GM19099 (cell line): ENCODE results near the gene KIRREL3.

Experiments used
- POLR2A ChIP-seq: IDR thresholded peaks from 3 replicates; pipeline ENCODE4 v1.6.1; 2011; ENCODE audit warnings: low read depth; ENCODE audit not compliant: insufficient read length; ENCODE audit errors: extremely low read depth

The KIRREL3 gene

GRCh38 chr11:126723665-126724045 is 276.9 kb downstream of the KIRREL3 start:
- no peak for TF ChIP-seq POLR2A

DNA sequence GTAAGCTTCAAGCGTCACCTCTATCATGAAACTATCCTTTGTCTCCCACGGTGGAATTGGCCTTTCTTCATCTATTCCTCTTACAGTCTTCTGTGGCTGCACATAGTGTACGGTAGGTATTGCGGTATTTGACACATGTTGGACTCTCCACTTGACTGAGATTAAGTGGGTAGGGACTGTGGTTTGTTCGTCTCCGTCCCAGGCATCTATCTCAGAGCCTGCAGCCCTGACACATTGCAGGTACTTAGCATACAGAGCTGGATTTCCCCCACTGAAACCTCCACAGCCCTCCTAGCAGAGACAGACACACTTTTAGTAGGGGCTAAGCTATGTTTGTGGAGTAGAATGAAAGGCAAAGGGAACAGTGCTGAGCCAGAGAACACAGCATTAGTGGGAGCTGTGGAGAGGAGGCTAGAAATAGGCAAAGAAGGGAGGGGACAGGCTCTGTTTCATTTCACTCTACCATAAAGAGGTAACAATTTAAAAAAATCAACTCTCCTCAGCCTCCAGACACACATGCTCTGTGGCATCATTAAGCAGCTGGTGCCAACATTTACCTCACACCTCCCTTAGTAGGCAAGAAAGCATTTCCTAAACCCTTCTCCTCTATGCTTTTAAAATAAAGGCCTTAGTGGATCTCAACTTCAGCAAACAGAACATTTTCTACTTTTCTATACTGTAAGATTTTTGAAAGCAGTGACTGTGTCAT is 277.5 kb downstream of the KIRREL3 start:
- TF ChIP-seq POLR2A: no peak

DNA sequence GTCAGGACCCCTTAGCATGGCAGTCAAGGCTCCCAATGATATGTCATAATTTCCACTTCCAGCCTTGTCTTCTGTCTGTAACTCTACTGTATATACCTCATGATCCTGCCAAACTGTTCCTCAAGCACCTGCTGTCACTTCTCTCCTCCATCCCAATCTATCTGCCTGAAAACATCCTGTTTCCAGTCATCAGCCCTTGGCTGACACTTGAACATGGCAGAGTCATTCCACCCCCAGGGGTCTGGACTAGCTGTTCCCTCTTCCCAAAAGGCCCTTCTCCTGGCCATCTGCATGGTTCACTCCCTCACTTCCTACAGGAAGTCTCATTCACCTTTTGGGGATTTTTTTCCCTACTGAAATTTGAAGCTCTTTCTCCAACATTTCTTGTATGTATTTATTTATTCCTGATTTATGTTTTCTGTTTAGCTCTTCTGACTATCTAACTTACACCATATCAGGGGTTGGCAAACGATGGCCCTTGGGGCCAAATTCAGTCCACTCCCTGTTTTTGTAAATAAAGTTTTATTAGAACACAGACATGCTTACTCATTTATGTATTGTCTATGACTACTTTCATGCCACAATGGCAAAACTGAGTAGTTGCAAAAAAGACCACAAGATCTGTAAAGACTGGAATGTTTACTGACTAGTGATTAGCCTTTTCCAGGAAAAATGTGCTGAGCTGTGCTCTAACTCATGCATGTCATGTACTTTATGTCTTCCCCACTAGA is 278.4 kb downstream of the KIRREL3 start:
- TF ChIP-seq POLR2A: no peak

GRCh38 chr11:126720539-126721235 is 279.9 kb downstream of the KIRREL3 start:
- no peak for TF ChIP-seq POLR2A

DNA sequence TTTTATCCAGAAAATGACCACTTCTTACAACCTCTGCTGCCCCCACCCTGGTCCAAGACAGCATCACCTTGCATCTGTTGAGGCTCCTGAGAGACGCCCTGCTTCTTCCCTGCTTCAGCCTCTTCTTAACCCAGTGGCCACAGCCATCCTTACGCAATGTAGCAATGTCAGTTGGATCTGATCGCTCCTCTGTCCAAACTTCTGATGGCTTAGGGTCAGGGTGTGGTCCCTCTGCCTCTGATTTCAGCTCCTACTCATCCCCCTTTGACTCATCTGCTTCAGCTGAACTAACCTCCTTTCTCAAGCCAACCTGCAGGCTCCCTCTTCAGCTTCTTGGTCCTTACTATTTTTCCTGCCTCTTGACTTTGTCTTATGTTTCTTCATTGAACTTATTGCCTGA is 280.8 kb downstream of the KIRREL3 start:
- TF ChIP-seq POLR2A: no peak

DNA sequence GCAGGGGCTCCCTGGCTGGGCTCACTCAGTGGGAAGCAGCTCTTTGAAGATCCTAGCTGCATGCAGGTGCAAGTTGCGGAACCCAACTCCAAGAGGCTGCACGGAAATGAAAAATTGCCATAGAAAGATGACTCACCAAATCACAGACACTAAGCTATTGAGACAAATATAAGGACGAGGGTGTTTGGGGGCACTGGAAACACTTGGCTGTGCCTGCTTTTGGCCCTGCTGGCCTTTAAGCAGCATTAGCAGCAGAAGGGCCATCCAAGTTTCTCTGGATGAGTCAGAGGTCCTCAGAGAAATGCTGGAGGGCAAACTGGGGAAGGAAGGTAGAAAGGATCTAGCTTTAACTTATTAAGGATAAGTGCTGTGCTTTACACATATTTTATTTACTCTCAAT is 282.3 kb downstream of the KIRREL3 start:
- TF ChIP-seq POLR2A: no peak

DNA sequence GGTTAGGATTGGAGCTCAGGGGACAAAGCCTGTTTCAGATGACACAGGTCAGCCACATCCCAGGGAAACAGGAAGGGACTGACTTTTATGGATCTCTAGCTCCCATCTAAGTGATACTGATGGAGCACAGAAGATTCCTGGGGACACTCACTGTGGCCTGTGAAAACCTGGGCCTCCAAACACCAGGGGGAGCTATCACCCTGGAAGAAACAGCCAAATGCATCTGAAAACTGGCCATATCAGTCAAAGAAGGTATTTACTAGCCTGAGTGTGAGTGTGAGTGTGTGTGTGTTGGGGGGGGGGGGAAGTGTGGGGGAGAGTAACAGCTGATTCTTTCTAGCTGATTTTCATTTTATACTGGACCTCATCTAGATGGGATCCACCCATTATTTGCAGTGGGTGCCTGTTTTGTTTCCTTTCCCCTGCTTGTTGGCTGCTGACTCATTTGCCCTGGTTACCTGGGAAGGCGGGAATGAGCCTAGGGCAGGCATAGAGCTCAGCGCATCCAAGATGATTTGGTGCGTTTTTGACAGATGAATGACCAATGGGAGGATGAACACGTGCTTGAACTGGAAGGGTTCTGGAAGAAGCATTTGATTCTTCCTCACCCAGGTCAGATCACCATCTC is 284.0 kb downstream of the KIRREL3 start:
- TF ChIP-seq POLR2A: no peak

DNA sequence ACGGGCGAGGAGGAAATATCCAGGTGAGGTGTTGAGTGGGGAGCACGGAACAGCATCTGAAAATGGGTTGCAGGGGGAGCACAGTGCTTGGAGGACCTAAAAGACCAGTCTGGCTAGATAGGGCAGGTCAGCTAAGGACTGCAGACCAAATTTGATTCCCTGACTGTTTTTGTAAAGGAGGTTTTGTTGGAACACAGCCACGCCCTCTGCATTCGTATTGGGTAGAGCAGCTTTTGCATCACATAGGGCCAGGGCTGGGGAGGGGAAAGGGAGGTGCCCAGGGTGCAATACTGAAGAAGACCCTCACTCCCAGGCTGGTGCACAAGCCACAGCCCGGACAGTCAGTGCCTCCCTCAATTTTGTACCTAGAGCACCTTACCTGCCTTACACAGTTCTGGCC is 286.8 kb downstream of the KIRREL3 start:
- no peak for TF ChIP-seq POLR2A

DNA sequence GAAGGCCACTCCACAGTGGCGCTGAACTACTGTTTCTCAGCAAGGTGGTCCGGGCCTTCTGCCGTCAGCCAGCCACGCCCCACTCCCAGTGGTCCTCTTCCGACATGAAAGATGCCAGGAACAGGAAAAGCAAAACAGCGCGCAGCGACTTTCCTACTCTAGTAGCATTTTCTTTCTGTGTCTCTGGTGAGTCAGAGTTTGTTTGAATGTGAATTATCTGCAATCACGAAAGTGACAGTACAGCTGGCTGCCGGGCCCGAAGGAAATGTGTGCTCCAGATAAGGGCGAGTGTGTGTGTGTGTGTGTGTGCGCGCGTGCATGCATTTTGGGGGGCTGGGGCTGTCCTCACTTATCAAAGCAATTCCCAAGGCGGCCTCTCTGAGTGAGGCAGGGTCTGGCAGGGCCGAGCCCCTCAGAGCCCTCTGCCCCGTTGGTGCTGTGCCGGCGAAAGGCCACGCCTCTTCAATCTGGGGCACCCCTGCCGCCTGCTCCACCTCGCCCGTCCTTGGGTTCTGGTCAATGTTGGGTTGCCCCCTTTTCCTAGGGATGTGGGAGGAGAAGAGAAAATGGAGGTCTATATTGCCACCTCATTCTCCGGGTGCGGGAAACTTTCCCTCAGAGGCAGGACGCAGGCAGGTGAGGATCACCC is 288.5 kb downstream of the KIRREL3 start:
- no peak for TF ChIP-seq POLR2A

DNA sequence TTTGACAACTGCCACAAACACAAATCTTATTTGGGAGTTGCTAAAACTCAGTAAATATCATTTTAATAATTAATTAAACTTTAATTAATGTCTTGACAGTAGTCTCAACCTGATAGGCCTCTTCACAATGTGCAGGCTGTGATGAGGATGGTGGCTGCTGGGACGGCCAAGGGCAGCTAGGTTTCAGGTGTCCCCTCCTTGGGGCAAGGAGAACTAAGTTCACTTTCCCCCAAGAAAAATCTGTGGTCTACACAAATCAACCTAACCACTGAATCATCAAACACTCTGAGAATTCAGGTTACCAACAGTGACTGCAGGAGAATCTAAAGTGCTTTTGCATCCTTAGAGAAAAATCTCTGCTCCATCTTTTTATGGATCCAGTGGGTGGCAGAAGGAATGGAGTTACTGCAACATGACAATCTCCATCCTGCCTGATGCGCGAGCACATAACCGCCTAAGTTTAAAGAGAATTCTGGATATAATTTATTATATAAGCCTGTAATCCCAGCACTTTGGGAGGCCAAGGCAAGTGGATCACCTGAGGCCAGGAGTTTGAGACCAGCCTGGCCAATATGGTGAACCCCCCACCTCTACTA is 289.7 kb downstream of the KIRREL3 start:
- TF ChIP-seq POLR2A: no peak

DNA sequence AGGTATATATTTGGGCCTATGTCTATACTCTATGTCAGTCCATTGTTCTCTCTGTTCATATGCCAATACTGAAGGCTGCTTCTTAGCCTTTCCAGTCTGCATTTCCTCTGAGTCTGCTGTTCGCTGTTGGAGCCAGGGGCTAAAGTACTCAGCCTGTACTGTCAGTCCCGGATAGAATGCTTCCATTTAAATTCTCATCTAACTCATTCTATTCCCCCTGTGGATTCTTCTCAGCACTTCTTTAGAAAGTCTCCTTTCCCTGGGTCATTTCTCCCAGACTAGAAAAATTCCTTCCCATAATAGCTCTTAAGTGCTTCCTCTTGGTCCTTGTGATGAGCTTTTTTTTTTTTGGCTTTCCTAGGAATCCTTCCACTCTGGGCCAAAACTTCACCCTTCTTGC is 293.1 kb downstream of the KIRREL3 start:
- no peak for TF ChIP-seq POLR2A

- TF ChIP-seq POLR2A: no peak
Measured at GRCh38 chr11:126704096-126704495, 296.5 kb downstream of the KIRREL3 start.

DNA sequence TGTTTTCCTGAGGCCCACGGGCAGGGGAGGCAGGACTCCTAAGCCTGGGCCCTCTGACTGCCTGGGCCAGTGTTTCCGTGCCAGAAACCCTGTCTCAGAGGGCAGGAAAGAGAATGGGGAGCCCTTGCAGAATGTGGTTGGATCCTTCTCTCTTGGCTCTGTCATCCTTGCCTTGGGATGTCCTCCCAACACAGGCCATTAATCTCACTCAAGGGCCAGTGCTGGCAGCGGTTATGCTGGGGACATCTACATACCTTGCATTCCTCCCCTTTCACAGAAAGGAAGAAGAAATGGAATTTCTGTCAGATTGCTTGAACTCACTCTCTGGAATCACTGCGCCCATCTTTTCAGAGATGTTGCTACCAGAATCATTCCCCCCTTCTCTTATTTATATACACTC is 296.9 kb downstream of the KIRREL3 start:
- TF ChIP-seq POLR2A: no peak

GRCh38 chr11:126702987-126703386 is 297.6 kb downstream of the KIRREL3 start:
- no peak for TF ChIP-seq POLR2A
